Activated T-cell treated with anti-CD3 and anti-CD28 coated beads, Interleukin-2, amount 50 U/mL, for 1 hour (primary cell): ENCODE data around the gene PBX4.
A peak's percentile ranks its signal among the peaks of the same experiment; 100 is the strongest.
"Not testable (repeated sequence)": the region's sequence is repeated elsewhere in the genome, so short reads cannot be mapped to it uniquely, and the experiment has no call there.

Source experiments
- DNase-seq: peaks from one replicate; pipeline ENCODE4 v3.0.0-alpha.2; 2020

The PBX4 gene

DNA sequence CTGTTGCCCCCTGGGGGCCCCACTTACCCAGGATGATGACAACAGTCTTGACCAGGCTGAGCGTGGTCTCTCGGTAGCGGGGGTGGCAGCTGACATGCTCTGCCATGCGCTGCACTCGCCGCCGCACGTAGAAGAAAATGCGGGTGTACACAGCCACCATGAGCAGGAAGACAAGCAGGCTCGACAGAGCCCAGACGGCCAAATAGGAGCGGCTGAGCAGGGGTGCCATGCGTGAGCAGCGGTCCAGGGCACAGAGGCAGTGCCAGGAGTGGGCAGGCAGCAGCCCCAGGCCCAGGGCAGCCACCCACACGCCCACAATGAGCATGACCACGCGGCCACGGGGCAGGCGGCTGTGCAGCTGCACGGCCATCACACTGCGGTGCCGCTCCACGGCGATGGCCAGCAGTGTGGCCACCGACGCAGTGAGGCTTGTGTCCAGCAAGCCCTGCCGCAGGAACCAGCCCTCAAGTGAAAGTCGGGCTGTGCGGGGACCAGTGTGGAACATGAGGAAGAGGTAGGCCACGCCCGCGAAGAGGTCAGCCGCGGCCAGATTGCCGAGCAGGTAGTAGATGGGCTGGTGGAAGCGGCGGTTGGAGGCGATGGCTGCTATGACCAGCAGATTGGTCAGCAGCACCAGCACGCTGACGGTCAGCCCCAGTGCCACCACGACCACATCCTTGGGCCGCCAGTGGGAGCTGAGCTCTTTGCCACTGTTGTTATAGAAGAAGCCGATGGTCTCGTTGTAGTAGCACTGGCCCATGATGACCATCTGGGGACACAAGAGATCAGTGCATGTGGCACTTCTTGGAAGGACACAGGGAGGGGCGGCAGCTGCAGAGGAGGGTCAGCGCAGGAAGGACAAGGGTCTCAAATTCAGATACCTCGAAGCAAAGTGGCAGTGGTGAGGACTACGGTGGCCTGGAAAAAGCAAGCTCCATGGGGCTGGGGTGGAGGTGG is 8.3 kb upstream of the PBX4 start:
- no peak for DNase-seq

DNA sequence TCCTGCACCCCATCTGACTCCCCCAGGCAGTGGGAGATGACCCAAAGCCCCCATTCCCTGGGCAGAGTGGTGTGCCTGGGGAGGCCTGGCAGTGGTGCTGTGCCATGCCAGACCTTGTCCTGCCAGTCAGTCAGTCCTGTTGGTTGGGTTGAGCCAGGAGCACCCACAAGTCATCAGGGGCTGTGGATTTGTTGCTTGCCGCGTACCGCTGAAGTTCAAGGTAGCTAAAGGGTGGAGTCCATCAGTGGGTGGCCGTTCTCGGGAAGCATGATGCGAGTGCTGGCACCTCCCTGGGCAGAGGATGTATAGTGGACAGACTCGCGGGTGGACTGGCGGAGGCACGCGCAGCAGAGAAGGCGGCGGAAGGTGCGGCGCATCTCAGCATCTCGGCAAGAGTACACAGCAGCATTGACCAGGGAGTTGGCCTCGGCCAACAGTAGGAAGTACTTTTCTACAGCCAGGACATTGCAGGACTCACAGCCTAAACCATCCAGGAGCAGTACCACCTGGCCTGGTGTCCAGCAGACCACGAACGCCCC is 5.6 kb upstream of the PBX4 start:
- DNase-seq, result no peak

DNA sequence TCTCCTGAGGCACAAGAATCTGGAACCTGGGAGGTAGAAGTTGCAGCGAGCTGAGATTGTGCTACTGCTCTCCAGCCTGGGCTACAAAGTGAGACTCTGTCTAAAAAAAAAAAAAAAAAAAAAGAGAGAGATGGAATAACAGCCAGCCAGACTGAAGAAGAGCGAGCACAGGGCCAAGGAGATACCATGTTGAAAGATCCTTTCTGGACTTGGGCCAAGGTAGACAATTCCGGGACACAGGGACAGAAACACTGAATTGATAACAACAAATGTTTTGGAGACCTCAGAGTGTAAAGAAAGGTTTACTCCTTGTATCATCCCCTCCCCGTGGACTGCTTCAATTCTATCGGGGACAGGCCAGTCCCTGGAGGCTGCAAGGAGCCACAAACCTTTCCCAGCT is 4.9 kb upstream of the PBX4 start:
- no peak for DNase-seq

DNA sequence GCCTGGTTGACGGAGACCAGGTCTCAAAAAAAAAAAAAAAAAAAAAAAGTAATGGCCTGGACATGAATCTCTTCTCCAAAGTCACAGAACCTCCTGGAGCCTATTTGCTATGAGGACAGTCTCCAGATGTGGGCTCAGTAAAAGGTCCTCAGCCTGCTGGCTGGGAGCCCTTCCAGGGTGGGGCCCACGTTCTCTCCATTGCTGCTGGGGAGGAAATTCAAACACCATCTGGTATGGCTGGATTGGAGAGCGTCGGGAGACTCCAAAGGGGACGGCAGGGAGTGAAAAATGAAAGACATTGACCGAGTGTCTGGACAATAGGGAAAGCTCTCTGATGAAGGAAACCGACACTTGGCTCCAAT is 1.3 kb upstream of the PBX4 start:
- no peak for DNase-seq

DNA sequence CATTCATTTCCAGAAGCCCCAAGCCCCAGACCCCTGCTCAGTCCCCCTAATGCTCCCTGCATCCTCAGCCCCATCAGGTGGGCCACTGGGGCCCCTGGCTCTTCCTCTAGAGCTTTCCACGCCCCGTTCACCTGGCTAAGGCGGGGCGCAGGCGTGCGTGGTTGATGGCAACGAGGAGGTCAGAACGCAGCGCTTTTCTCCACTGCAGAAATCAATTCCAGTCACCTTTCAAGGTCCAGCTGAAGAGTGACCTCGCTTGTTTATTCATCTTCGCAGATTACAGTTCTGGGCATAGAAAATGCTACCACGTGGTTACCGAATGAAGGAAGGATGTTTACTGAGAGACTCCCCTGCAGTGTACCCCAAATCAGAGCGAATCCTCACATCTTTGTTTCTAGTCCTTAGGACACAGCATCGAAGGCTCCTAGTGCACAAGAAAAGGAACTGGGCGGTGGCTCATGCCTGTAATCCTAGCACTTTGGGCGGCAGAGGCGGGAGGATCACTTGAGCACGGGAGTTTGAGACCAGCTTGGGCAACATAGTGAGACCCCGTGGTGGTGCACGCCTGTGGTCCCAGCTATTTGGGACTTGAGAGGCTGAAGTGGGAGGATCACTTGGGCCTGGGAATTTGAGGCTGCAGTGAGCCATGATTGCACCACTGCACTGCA is 828 bp upstream of the PBX4 start:
- no peak for DNase-seq

DNA sequence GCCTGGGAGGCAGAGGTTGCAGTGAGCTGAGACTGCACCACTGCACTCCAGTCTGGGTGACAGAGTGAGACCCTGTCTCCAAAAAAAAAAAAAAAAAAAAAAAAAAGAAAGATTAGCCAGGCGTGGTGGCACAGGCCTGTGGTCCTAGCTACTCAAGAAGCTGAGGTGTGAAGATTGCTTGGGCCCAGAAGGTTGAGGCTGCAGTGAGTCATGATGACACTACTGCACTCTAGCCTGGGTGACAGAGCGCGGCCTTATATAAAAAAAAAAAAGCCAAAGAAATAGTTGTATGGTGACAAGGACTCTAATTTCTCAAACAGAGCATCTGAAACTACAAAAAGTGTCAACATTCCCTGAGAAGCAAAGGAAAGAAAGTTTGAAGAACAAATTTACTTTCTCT is 3.4 kb downstream of the PBX4 start:
- DNase-seq, result no peak

DNA sequence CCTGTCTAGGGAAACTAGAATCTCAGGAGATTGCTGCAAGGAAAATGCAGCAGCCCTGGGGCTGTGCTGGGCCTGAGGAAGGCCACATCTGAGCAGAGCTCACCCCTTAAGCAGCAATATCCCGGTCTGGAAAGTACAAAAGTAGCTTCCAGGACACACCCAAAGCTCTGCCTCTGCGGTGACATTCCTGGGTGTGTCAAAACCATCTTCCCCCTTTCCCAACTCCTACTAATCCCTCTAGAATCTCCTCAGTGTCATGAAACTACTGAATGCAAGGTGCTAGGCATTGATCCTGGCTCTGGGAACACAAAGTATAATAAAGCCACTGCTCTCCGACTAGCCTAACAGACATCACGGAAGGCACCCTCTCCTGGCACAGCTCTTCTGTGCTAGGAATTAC is 5.0 kb downstream of the PBX4 start:
- DNase-seq, result no peak

DNA sequence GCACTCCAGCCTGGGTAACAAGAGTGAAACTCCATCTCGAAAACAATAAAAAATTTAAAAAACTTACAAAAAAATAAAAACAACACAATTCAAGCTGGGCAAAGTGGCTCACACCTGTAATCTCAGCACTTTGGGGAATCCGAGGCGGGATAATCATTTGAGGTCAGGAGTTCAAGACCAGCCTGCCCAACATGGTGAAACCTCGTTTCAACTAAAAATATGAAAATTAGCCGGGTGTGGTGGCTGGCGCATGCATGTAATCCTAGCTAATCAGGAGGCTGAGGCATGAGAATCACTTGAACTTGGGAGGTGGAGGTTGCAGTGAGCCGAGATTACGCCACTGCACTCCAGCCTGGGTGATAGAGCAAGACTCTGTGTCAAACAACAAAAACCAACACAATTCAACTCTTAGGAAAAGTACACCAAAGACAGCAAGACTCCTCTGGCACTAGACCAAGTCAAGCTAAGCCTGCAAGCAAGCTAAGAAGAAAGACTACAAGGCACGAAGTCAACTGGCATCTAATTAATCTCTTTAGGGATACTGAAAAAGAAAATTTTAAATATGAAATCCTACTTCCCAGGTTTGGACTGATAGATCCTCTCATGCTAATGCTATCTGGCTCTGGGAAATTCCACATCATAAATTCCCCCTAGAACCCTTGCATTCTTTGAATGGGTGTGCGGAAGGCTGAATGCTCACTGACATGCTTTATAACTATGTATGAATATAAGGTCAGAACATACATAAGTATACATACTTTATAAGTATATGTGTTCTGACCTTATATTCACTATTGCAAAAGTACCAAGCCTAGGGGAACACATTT is 7.9 kb downstream of the PBX4 start:
- DNase-seq, result no peak

DNA sequence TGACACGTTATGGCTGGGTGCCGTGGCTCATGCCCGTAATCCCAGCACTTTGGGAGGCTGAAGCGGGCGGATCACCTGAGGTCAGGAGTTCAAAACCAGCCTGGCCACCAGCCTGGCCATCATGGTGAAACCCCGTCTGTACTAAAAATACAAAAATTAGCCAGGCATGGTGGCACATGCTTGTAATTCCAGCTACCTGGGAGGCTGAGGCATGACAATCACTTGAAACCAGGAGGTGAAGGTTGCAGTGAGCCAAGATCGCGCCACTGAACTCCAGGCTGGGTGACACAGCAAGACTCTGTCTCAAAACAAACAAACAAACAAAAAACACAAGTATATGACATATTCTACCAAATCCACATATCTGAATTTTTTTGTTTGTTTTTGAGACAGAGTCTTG is 11.8 kb downstream of the PBX4 start:
- not testable (repeated sequence) for DNase-seq

DNA sequence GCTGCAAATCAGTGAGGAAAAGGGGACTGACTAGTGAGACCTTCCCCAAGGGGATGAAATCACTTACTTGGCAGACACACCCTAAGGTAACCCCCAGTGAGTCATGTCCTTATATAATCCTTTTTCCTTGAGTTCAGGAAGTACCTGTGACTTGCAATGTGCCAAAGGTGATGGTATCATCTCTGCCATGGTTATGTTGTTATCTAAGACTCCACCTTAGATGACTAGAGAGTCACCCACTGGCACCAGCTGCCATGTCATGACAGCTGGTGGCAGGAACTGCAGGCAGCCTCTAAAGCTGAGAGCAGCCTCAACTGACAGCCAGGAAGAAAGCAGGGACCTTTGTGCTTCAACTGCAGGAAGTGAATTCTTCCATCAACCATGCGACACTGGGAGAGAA is 12.5 kb downstream of the PBX4 start:
- DNase-seq, result peak; percentile 62

DNA sequence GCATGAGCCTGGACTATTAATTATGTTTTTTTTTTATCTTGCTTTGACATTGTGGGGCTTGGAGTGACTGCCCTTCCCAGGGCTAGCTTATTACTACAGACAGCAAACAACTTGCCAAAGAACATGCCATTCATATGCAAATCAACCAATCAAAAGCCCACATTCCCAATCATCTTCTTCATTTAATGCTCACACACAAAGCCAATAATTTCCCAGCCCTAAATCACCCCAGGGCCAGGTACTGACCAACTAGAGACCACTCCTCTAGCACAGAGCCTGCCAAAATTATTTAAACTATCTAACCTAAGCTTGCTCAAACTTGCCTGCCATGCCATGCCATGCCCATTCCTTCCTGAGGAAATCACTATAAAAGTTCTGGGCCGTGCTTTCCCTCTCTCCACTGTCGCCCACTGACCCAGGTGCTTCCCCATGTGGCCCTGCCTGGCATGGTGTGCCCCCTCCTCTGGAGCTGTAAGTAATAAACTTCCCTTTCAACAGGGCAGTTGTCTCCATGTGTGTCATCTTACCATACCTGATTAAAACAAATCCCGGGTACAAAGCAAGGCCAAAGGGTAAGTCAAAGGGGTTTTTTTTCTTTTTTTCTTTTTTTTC is 15.7 kb downstream of the PBX4 start:
- DNase-seq, result no peak

DNA sequence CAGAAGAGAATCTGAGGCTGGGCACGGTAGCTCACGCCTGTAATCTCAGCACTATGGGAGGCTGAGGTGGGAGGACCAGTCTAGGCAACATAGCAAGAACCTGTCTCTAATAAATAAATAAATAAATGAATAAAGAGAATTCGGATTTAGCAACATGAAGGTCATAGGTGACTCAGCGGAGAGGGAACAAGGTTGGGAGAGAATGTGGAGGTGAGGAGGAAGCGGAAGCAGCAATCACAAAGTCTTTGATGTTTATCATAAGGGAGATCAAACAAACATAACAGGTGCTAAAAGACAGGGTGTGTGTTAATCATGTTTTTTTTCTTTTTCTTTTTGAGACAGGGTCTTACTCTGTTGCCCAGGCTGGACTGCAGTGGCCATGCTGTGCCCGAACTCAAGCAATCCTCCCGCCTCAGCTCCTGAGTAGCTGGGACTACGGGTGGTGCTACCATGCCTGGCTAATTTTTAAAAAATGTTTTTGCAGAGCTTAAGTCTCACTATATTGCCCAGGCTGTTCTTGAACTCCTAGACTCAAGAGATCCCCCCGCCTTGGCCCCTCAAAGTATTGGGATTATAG is 16.3 kb downstream of the PBX4 start:
- DNase-seq, result peak; percentile 44

DNA sequence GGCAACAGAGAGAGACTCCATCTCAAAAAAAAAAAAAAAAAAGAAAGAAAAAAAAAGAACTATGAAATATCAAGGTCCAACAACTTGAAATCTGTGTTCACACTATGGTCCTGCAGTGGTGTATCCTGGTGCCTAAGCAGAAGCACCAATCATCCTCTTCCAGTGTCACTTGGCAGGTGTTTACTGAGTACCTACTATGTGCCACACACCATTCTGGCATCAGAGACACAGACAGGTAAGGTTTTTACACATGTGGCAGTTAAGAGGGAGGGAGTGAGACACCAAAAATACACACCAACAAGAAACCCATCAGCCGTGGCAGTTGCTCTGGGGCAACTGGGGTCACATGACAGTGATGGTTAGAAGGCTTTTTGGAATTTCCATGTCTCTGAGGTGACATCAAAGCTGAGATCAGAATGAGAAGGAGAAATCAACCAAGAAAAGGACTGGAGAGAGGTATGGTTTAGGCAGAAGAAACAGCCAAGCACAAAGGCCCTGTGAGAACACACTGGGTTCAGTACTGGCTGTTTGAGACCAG is 17.6 kb downstream of the PBX4 start:
- DNase-seq, result no peak

DNA sequence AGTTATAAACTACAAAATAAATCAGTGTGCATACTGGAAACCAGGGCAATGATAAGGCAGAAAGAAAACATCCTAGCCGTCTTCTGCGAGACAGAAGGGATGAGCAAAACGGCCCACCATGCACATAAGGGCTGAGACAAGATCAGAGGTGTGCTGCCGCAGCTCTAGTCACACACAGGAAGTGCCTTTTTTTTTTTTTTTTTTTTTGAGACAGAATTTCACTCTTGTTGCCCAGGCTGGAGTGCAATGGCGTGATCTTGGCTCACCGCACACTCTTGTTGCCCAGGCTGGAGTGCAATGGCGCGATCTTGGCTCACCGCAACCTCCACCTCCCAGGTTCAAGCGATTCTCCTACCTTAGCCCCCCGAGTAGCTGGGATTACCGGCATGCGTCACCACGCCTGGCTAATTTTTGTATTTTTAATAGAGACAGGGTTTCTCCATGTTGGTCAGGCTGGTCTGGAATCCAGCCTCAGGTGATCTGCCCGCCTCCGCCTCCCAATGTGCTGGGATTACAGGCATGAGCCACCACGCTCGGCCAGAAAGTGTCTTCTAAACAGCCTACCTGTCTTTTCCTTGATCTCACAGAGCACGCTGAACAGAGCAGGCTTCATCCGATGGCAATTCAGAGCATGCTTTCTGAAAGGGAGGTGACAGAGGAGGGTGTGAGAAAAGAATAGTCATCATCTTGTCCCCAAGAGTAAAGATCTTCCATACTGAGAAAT is 19.6 kb downstream of the PBX4 start:
- peak; percentile 69 for DNase-seq

DNA sequence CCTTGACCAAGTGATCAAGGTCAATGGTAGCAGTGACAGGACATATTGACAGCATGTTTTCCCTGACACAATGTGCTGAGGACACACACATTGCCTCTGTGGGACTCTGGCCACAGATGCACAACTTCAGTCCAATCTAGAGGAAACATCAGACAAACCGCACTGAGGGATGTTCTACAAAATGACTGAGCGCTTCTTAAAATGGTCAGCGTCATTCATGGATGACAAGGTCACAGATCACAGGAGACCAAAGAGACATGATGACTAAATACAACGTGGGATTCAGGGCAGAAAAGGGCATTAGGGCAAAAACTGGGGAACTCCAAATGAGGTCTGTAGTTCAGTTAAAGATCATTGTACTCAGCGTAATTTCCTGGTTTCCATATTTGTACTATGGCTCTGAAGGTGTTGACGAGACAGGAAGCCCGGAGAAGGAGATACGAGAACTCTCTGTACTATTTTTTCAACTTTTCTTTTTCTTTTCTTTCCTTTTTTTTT is 20.6 kb downstream of the PBX4 start:
- peak; percentile 47 for DNase-seq

DNA sequence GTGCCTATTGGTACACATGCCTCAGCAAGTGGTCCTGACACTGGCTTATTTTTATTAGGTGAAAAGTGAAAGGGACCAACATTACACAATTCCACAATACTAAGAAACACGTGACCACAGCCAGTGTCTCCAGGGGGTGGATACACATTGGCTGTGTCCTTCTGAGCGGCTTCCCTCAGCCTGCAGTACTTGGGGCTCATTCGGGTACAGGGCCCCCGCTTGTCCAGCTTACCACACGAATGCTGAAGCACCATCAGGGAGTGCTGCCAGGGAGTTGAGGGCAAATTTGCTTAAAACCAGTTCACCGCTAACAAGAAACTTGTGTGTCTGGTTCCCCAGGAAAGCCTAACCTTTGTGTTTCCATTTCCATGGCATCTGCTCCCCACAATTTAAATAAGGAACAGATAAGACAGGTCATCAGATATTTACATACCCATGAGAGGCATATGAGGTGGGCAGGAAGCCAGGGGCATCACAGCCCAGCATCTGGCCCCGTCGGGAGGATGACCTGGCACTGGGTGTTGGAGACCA is 23.3 kb downstream of the PBX4 start:
- no peak for DNase-seq

DNA sequence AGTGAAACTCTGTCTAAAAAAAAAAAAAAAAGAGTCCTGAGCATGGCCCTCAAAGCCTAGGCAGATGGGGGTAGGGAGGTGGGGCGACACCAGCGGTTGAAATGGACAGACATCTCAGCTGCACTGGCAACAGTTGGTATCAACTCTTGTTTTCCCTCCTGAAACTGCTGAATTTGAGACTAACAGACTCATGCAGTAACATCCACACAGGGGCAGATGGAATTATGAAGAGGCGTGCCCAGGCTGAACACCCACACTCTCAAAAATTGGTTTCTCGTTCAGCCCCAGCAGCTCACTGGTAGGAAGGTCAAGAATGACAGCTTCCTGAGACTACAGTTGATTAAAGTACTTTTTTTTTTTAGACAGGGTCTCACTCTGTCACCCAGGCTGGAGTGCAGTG is 24.1 kb downstream of the PBX4 start:
- no peak for DNase-seq

DNA sequence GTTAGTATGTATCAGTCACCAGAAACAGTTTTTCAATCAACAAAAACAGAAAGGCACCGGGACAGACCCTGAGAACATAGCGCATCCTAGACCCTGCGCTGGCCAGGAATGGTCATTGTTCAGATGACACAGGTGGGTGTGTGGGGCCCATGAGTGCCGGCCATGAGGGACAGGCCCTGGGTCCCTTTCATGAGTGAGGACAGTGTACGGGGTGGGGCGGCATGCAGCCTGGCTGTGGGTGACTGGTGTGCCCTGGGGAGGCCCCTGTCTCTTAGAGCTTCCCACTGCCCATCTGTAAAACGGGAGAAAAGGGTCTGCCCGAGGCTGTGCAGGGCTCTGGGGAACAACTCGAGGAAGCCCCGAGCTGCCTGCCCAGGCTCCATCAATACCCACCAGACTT is 25.8 kb downstream of the PBX4 start:
- DNase-seq, result no peak

DNA sequence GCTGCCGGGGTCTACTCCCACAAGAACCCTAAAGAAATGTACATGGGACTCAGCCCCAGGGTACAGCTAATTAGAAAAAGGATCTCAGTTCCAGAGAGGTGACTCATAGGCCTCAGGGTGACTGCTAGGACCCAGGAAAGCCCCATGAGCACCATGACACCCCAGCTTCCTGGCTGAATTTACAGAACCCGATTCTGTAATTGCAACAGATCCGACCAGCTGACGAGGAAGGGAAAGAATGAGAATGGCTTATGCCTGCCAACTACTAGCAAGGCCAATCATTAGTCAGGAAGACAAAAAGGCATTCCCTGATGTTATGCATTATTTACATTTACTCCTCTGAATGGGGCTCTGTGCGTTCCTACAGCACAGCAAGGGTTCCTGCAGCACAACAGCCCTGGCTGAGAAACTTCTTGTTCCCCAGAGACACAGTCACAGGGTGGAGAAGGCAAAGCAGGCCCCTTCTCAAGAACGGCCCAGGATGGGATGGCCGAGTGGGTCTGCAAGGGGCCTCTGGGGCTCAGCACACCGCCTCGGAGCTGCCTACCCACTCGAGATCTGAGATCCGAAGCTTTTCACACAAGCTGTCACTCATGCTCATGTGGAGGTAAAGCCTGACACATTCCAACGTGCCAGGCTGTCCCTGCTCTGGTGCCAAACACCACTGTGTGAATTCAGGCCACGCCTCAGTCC is 27.2 kb downstream of the PBX4 start:
- peak; percentile 54 for DNase-seq

DNA sequence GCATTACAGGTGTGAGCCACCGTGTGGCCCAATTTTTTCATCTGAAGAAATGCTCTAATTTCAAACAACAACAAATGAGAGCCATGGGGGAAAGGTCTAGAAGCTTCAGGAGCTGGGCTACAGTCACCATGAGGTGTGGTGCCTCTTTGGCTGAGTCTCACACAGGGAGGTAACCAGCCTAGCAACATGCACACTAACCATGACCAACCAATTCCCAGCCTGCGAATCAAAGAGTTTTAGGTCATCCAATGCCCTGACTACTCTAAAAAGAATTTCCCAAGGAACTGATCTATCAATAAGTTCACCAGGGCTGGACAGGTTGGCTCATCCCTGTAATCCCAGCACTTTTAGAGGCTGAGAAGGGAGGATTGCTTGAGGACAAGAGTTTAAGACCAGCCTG is 29.9 kb downstream of the PBX4 start:
- DNase-seq, result no peak
